Frontal cortex (tissue), 4 donors: ENCODE results near the gene PKHD1. TPM values are rescaled to one million over a fixed set of nuclear protein-coding genes. Genes with fewer than 3 reads are reported as not detected.

ENCODE experiments used
- DNase-seq, 2 donors: peaks; one replicate each; pipeline ENCODE4 v3.0.0; 2012; ENCODE audit warnings: low spot score in 2 of 2
- FAIRE-seq: peaks from 2 replicates; lab custom pipeline; 2012; peaks lifted over from hg19 to GRCh38; lab: Jason Lieb, UNC
- total RNA-seq: library from RNA; depleted of rRNA; stranded (reverse); fragments of >200 nt; gene quantifications from one replicate; pipeline ENCODE4 v1.2.3, GENCODE V29; 2014
- donor health status: control.
- donor health status: control.
- donor health status: control.

PKHD1 gene
- total RNA-seq, 1 donor from 2014 or later, result not detected

DNA sequence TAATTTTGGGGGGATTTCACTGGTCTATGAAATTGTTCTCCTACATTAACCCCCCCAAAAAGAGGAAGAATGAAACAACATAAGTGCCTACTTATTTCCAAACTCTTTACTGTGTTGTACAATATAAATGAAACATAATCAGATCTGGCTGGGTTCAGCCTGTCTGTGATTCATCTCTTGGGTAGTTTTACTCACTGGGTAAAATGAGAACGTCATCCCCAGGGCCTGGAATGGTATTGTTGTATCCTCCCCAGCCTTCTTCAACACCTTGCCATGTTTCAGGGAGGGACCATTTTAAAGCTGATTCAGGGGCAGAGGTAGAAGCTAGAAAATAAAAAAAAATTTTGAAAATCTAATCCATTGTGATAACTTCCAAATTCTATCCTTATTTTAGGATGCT is 256.7 kb downstream of the PKHD1 start:
- FAIRE-seq (no peak), DNase-seq (no peak)

DNA sequence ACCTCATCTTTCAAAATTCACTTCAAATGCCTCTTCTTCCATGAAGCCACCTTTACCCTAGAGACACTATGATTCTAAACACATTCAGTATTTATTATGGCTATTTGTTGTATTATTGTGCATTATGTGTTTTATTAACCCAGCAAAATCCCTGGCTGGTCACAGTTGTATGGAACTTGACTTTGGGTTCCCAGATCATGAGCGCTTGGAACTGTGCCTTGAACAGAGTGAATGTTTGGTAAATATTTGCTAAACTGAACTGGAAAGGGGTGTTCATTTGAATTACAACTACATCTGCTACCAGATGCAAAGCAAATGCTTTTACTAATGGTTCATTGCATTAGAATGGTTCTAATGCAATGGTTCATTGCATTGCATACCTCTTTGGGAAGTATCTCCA is 259.8 kb downstream of the PKHD1 start:
- FAIRE-seq (no peak), DNase-seq (no peak)

DNA sequence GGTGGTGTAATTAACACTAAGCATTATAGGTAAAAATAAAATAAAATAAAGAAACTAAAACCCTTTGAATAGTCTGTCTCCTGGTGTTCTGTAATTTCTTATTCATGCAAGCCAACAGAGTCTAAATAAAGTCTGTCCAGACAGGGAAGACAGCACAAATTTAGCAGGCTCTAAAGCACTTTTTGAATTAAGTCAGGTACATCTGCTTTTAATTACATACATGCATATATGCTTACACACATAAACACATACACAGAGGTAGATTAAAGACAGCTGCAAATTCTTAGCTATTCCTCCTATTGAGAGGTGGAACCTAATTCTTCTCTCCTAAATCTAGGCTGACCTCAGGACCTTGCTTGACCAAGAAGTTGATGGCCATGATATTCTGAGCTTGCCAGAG is 262.5 kb downstream of the PKHD1 start:
- FAIRE-seq (no peak), DNase-seq (no peak)

DNA sequence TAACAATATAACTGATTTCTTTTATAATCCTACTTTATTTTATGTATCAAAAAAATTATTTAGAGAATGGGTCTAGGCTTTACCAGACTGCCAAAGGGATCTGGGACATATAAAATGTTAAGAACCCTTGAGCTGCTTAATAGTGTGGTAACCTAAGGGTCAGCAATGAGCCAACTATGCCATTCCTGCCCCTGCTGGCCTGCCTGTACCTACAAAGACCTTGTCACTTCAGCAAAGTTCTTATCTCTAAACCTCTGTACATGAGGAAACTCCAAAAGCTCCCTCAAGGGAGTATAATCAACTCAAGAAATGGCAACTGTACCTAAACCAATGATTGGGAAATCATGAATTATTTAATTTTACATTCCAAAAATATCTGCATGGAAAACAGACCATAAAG is 266.9 kb downstream of the PKHD1 start:
- DNase-seq (no peak), FAIRE-seq (no peak)

DNA sequence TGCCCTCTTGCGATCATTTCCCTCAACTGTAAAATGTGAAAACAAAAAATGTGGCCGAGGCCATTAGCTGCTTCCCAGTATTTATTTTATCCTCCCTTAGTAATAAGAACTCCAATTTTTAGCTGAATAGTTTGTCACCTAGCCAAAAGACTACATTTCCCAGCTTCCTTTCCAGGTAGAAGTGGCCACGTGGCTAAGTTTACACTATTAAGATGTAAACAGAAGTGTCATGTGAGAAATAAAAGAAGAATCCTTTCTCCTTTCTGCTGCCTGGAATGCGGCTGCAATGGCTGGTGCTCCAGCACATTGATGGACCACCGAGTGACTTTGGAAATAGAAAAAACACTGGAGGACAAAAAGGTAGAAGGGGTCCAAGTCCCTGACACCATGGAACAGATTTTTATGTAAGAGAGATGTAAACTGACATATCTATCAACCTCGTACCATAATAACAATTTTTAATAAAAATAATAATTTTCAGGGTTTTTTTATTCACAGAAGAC is 268.8 kb downstream of the PKHD1 start:
- FAIRE-seq (no peak), DNase-seq (no peak)

DNA sequence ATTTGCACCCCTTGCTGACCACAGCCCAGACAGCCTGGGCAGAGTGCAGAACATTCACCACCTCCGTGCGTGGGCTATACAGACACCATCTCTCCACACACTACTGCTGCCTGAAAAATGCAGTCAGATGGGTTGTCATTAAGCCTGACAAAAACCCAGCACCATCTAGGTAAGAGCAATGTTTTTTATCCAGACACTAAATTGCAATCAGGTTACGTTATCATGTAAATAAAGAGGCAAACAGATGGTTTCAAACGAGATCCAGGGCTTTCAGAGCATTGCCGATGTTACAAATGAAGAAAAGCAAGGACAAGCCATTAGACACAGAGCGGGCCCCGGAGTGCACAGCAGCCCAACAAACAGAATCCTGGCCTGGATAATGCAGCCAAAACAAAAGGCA is 269.6 kb downstream of the PKHD1 start:
- FAIRE-seq, result no peak
- DNase-seq, result no peak

DNA sequence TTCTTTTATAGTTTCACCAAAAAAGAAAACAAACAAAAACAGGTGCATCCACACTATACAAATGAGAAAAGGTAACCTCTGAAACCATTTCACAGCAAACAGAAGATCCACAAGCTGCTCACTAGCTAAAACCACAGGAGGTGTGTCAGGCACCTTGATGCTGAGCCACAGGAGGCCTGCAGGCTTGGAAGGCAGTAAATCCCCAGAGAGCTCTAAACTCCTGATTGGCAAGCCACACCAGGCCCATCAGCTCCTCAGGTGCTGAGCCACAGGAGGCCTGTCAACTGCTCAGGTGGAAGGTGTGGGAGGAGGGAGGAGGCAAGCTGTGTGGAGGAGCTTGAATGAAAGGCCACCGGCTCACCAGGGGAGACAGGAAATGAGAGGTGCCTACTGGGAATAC is 273.0 kb downstream of the PKHD1 start:
- FAIRE-seq, result no peak
- no peak for DNase-seq

DNA sequence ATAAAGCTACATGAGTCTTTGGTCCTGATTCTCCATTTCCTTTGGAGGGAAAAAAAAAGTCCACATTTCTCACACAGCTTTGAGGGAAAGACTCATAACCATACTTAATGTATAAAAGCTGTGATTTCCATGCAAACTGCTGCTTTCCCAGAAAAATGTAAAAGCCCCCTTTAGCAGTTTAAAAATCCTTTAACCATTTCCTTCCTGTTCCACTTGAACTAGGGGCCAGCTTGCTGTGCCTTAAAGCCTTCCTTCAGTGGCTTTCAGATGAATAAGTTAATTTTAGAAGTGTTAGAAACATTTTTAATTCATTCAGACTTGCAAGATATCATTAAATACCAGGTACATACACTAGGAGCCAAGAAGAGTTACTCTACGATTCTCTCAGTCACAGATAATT is 273.5 kb downstream of the PKHD1 start:
- FAIRE-seq, result no peak
- no peak for DNase-seq

DNA sequence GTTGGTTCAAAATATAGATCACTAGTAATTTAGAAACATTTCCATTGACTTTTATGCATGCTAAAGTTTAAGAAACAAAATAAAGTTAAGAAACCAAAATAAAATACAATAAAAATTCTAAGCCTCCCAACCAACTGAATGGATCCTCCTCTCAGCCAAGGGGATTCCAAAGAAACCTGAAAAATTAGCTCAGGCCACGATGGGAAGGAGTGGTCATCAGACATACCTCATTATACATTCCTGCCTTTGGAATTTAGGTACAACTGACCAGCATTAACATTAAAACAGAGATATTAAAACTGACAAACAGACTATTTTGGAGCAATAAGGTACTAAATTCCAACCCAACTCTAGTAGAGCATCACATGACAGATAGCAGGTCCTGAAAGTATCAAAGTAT is 275.2 kb downstream of the PKHD1 start:
- FAIRE-seq (no peak), DNase-seq (no peak)

DNA sequence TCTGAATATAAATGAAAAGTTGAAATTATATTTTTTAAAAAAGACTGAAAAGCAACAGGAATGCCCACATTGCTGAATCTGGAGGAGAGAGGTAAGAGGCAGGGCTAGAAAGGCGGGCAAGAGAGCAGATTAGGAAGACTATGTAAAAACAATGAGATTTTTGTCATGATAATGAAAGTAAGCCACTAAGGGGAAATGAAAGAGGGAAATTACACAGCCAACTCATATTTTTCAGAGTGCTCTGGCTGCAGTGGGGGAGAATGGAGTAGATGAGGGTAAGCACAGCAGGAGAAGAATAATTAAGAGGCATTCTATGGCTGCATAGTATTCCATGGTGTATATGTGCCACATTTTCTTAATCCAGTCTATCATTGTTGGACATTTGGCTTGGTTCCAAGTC is 281.9 kb downstream of the PKHD1 start:
- FAIRE-seq, result no peak
- DNase-seq, result no peak

DNA sequence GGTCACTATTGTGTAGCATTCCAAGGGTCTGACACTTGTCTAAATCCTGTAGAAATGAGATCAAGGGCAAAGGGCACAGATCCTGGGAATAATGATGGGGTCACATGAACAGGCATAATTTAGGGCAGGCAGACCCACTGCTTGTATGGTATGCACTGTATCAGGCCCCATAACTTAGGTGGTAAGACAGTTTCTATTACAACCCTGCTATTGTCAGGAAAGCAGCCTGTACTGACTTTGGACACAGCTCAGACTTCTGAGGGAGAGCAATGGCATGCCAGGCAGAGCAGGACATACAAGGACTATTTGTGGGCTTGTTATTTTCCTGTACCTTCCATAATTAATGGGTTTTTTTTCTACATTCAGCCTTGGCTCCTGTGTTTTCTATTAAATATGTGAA is 286.8 kb downstream of the PKHD1 start:
- DNase-seq, result no peak
- no peak for FAIRE-seq

DNA sequence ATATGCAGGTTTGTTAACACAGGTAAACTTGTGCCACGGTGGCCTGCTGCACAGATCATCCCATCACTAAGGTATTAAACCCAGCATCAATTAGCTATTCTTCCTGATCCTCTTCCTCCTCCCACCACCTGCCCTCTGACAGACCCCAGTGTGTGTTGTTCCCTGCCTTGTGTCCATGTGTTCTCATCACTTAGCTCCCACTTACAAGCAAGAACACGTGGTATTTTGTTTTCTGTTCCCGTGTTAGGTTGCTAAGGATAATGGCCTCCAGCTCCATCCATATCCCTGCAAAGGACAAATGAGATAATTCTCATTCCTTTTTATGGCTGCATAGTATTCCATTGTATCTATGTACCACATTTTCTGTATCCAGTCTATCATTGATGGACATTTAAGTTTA is 294.0 kb downstream of the PKHD1 start:
- FAIRE-seq (no peak), DNase-seq (no peak)

DNA sequence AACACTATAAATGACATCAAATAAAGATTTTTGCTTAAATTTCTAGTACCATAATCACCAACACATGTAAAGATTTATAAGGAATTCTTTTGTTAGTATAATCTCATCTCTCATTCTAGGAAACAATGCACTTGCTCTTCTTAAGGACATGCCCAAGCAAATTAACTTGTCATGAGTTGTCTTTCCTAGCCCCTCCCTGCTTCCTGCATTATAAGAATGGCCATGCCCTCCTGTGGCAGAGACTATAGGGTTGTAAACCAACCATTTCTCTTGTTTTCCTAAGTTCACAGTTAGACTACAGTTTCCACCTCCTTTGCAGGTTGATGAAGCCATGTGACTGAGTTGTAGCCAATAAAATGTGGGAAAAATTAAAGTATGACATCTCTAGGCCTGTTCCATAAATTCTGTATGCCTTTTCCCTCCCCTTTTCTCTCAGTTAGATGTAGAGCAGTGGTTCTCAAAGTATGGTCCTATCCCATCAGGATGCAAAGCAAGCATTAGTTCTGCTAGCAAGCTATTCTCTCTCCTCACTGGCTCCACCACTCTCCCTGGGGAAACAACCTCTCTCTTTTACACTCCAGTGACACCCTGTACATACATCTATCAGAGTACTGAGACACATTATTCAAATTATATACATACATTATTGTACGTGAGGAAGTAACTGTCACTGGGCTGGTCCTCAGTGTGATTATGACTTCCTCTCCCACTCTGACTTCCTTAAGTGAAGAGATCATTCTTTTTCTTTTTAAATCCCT is 295.0 kb downstream of the PKHD1 start:
- DNase-seq (no peak), FAIRE-seq (no peak)

DNA sequence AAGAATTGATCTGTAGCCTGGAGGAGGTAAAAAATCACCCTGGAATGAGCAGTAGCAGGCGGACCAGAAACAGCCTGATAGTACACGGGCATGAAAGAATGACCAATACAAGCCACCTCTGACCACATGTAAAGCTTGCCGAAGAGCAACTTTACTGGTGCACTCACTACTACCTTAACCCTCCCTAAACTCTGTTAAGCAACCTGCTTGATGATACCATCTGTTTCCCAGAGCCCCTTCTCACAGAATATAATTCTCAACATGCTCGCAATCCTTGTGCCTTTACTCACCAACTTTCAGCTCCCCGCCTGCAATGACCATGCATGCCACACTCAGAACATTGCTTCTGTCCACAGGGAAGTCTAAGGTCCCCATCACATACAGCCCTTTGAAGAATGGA is 296.5 kb downstream of the PKHD1 start:
- DNase-seq (no peak), FAIRE-seq (no peak)

DNA sequence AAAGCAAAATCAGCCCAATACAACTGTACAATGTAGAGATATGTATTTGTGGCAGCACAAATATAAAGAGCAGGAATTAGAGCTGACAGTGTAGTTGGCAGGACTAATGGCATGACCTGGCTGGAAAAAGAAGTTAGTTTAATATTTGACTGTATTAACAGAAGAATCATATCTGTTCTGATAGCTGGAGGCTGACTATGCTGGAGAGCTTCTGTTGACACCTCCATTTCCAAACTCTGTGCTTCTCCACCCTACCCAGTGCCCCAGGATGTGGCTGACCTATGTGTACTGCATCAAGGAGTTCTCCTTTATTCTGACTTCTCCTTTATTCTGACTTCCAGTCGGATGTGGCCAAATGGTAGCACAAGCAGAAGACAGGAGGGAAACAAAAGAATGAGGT is 299.3 kb downstream of the PKHD1 start:
- no peak for DNase-seq
- FAIRE-seq, result no peak

DNA sequence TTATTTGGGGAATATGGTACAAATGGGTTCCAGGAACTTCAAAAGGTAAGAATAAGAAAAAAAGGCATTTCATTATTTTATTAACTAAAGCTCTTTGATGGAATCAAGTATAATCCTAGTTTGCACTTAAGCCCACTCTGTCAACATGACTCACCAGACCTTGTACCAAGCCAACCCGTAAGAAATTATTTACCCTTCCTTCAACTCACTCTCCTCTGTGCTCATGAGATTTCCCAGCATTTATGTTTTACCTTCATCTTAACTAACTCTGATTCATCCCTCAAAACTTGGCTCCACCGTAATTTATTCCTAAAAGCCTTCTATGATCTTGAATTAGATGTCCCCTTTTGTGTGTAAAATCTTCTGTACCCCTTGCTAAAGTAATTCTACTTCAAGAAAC is 308.7 kb downstream of the PKHD1 start:
- no peak for FAIRE-seq
- no peak for DNase-seq

DNA sequence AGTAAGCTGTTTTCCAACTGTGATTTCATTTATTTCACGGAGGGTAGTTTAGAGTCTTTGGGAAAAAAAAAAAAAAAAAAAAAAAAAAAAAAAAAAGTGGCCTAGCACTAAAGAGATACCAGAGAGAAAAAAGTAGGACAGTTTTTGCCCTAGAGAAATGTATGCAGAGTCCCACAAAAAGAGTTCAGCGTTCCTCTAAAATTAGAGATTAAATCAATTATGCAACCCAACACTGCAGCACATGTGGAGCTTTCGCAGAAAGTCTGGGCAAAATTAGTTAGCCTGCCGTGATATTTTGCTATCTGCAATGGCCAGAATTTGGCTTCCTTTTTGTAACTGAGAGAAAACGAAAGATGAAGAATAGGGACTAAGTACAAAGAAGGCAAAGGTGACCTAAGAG is 309.8 kb downstream of the PKHD1 start:
- no peak for FAIRE-seq
- DNase-seq, result no peak

DNA sequence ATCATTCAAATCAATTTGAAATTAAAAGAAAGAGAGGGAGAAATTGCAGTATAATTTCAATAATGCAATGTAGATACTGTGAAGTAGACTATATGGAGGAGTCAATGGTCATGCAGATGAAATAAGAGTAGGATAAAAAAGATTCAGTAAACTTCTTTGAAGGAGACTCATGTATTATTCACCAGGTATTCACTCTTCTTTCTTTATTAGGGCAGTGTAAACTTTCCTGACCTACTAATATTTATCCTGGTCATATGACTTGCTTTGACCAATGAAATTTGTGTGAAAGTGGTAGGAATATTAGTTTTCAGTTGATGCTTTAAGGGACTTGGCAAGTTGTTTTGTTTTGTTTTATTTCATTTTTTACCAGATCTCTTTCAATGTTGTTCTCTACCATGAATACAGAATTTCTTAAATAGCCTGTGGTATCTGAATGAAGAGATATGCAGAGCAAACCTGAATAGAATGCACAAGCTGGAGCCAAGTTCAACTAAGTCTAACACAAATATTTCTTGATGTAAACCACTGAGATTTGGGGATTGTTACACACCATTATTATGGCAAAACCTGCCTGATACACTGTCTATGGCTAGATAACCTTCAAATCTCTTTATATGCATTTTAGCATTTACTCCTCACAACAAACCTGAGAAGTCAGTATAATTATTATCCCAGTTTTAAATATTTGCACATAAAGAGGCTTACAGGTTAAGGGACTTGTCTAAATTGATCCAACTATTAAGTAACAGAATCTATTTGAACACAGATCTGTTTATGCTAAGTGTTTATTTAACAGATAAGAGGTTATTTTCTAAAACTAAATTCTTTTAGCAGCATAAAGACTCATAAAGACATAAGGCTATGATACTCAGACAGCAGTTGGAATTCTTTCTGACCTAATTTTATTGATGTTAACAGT is 311.2 kb downstream of the PKHD1 start:
- FAIRE-seq, result no peak

DNA sequence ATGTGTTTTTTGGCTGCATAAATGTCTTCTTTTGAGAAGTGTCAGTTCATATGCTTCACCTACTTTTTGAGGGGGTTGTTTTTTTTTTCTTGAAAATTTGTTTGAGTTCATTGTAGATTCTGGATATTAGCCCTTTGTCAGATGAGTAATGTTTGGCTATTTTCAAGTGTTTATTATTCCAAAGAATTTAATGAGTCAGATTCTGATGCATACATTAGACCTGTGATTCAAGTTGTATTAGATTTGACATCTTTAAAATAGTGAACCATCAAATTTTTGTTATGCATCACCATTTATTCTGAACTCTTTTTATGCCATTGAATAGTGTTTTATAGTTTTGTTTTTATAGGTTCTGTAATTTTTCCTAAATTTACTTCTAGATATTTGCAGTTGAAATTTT is 319.3 kb downstream of the PKHD1 start:
- no peak for FAIRE-seq
- no peak for DNase-seq

More for the DNA sequence above, 311.2 kb downstream of the PKHD1 start:
- DNase-seq, result no peak

DNA sequence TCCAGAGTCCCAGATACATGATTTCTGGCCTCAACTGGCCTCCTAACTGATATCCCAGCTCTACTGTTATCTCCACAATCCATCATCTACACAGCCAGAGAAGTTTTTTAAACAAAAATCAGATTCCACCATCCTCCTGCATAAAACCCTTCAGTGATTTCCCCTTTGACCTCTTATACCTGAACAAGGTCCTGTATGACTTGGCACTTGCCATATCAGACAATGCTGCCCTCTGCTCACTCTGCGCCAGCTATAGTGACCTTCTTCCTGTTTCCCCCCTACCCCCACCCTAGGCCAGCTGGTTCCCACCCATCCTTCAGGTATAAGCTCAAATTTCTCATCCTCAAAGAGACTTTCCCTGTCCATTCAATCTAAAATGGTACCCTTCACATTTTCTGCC is 322.2 kb downstream of the PKHD1 start:
- no peak for DNase-seq
- no peak for FAIRE-seq

DNA sequence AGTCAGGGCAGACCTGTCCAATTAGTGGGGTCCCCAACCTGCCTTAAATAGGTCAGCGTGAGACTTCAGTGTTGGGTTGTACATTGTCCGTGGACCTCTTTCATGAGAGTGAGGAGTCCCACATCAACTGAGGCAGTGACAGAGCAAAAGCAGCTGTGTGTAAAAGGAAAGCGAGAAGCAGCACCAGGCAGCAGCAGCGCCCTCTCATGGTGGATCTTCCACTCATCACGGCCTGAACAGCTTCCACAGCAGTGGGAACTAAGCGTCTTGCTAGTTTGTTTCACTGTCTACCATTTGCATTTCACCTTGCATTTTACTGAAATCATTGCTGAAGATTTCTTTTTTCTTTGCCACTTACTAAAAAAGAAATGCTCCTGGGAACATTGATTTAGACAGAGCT is 333.8 kb downstream of the PKHD1 start:
- DNase-seq (no peak), FAIRE-seq (no peak)
